Measurements from ENCODE around the gene EPS8. TPM values are rescaled to one million over a fixed set of nuclear protein-coding genes. Genes with fewer than 3 reads are reported as not detected.

Gene EPS8
- total RNA-seq, 1 experiment from 2014 or later: 32.0 TPM

GRCh38 chr12:15584366-15585041, 204.7 kb downstream of the EPS8 start:
- no TSS peak for BruUV-seq (replicated peaks)
- H3K36me3 ChIP-seq (ENCODE audit: control insufficient read depth, insufficient read depth, low read length): no peaks in the 10 kb centered on the region
- no peaks in the 10 kb centered on the region for H3K9me3 ChIP-seq (ENCODE audit: control insufficient read depth, insufficient read depth, low read depth, low read length)
- in situ Hi-C loops (cut with HindIII; ENCODE audit: low pct_unique_long_range_greater_than_20kb, low sequenced_read_pairs) (no loop called here), intact Hi-C loops (cut with micrococcal nuclease; ENCODE audit: unreplicated experiment) (no loop called here)
- no peak overlapping the region for H3K27ac ChIP-seq (ENCODE audit: low read length)
- H3K4me1 ChIP-seq (ENCODE audit: control insufficient read depth, insufficient read depth, low read length): no peaks in the 10 kb centered on the region
- ATAC-seq (no peak), DNase-seq (ENCODE audit: low read depth, low spot score) (no peak)
- POLR2A ChIA-PET: interaction anchor here (0.6 kb wide), 1 partner anchor 1028 kb away, joined by 3 read pairs; no protein-coding TSS in a partner anchor
- H3K4me3 ChIP-seq (ENCODE audit: low read depth in 2 of 2, low read length in 2 of 2): no peak overlapping the region
- TF ChIP-seq, protein P1, sequence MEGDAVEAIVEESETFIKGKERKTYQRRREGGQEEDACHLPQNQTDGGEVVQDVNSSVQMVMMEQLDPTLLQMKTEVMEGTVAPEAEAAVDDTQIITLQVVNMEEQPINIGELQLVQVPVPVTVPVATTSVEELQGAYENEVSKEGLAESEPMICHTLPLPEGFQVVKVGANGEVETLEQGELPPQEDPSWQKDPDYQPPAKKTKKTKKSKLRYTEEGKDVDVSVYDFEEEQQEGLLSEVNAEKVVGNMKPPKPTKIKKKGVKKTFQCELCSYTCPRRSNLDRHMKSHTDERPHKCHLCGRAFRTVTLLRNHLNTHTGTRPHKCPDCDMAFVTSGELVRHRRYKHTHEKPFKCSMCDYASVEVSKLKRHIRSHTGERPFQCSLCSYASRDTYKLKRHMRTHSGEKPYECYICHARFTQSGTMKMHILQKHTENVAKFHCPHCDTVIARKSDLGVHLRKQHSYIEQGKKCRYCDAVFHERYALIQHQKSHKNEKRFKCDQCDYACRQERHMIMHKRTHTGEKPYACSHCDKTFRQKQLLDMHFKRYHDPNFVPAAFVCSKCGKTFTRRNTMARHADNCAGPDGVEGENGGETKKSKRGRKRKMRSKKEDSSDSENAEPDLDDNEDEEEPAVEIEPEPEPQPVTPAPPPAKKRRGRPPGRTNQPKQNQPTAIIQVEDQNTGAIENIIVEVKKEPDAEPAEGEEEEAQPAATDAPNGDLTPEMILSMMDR (IDR thresholded peaks at IDR 0.05): peak; percentile 65; the same call in 1 of the 2 replicates
- no peak for TF ChIP-seq SIN3A (IDR thresholded peaks at IDR 0.05; ENCODE audit: borderline replicate concordance, insufficient read depth, low read depth, low read length)
- TF ChIP-seq, protein P2, sequence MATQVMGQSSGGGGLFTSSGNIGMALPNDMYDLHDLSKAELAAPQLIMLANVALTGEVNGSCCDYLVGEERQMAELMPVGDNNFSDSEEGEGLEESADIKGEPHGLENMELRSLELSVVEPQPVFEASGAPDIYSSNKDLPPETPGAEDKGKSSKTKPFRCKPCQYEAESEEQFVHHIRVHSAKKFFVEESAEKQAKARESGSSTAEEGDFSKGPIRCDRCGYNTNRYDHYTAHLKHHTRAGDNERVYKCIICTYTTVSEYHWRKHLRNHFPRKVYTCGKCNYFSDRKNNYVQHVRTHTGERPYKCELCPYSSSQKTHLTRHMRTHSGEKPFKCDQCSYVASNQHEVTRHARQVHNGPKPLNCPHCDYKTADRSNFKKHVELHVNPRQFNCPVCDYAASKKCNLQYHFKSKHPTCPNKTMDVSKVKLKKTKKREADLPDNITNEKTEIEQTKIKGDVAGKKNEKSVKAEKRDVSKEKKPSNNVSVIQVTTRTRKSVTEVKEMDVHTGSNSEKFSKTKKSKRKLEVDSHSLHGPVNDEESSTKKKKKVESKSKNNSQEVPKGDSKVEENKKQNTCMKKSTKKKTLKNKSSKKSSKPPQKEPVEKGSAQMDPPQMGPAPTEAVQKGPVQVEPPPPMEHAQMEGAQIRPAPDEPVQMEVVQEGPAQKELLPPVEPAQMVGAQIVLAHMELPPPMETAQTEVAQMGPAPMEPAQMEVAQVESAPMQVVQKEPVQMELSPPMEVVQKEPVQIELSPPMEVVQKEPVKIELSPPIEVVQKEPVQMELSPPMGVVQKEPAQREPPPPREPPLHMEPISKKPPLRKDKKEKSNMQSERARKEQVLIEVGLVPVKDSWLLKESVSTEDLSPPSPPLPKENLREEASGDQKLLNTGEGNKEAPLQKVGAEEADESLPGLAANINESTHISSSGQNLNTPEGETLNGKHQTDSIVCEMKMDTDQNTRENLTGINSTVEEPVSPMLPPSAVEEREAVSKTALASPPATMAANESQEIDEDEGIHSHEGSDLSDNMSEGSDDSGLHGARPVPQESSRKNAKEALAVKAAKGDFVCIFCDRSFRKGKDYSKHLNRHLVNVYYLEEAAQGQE (IDR thresholded peaks at IDR 0.05; ENCODE audit: insufficient read depth in 1 of 2, low read depth in 2 of 2, low read length in 1 of 2): no peak
- TF ChIP-seq TCF7L2 (IDR thresholded peaks at IDR 0.05; ENCODE audit: low read depth, low read length): no peak
- TF ChIP-seq POLR2AphosphoS5 (IDR thresholded peaks at IDR 0.05; ENCODE audit: low read depth, low read length): no peak
- CTCF ChIA-PET: interaction anchor here (0.5 to 1.0 kb wide), 6 partner anchors 9 to 310 kb away, joined by 3 to 4 read pairs (median 3); no protein-coding TSS in a partner anchor
- no peaks in the 10 kb centered on the region for H3K27me3 ChIP-seq (ENCODE audit: control insufficient read depth, insufficient read depth, low read length)

DNA sequence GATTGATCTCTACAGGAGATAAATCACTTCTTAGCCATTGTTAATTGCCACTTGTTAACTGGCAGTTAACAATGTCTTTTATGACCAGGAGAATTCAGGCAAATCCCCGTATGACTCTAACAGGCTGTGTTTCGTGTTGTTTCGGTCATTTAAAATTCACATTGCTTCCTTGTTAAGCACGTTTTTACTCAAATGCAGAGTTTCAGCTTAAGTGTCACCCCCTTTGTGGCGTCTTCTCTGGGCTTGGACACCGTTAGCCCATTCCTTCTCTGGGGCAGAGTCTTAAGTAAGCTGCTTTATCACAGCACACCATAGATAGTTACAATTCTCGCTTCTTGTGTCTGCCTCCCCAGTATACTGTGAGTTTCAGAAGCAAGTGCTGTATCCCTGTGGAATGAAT, 205.4 kb downstream of the EPS8 start:
- Histone ChIP-seq H3K4me1 (ENCODE audit: control insufficient read depth, insufficient read depth, low read length) (no peaks in the 10 kb centered on the region), H3K27me3 (ENCODE audit: control insufficient read depth, insufficient read depth, low read length) (no peaks in the 10 kb centered on the region), H3K4me3 (ENCODE audit: low read depth in 2 of 2, low read length in 2 of 2) (no peak overlapping the region), H3K27ac (ENCODE audit: low read length) (no peak overlapping the region), H3K9me3 (ENCODE audit: control insufficient read depth, insufficient read depth, low read depth, low read length) (no peaks in the 10 kb centered on the region), H3K36me3 (ENCODE audit: control insufficient read depth, insufficient read depth, low read length) (no peaks in the 10 kb centered on the region)
- BruUV-seq (replicated peaks): no TSS peak
- ATAC-seq (no peak), DNase-seq (ENCODE audit: low read depth, low spot score) (no peak)
- CTCF ChIA-PET: interaction anchor here (1.0 kb wide), 1 partner anchor 306 kb away, joined by 3 read pairs; no protein-coding TSS in a partner anchor
- POLR2A ChIA-PET: interaction anchor here (0.5 kb wide), 1 partner anchor 217 kb away, joined by 10 read pairs; no protein-coding TSS in a partner anchor
- intact Hi-C loops (cut with micrococcal nuclease; ENCODE audit: unreplicated experiment): no loop called here
- no peak for TF ChIP-seq SIN3A (IDR thresholded peaks at IDR 0.05; ENCODE audit: borderline replicate concordance, insufficient read depth, low read depth, low read length)
- in situ Hi-C loops (cut with HindIII; ENCODE audit: low pct_unique_long_range_greater_than_20kb, low sequenced_read_pairs): no loop called here

GRCh38 chr12:15581006-15581405, 208.2 kb downstream of the EPS8 start:
- no TSS peak for BruUV-seq (replicated peaks)
- no peak overlapping the region for H3K4me3 ChIP-seq (ENCODE audit: low read depth in 2 of 2, low read length in 2 of 2)
- DNase-seq (ENCODE audit: low read depth, low spot score): no peak
- no peak for ATAC-seq
- TF ChIP-seq, protein P2 (IDR thresholded peaks at IDR 0.05; ENCODE audit: insufficient read depth in 1 of 2, low read depth in 2 of 2, low read length in 1 of 2): no peak
- no peak for TF ChIP-seq TCF7L2 (IDR thresholded peaks at IDR 0.05; ENCODE audit: low read depth, low read length)
- no peak for TF ChIP-seq SIN3A (IDR thresholded peaks at IDR 0.05; ENCODE audit: borderline replicate concordance, insufficient read depth, low read depth, low read length)
- TF ChIP-seq, protein P1 (IDR thresholded peaks at IDR 0.05): no peak
- TF ChIP-seq POLR2AphosphoS5 (IDR thresholded peaks at IDR 0.05; ENCODE audit: low read depth, low read length): no peak
- no peaks in the 10 kb centered on the region for H3K27me3 ChIP-seq (ENCODE audit: control insufficient read depth, insufficient read depth, low read length)
- intact Hi-C loops (cut with micrococcal nuclease; ENCODE audit: unreplicated experiment) (no loop called here), in situ Hi-C loops (cut with HindIII; ENCODE audit: low pct_unique_long_range_greater_than_20kb, low sequenced_read_pairs) (no loop called here)
- H3K9me3 ChIP-seq (ENCODE audit: control insufficient read depth, insufficient read depth, low read depth, low read length): no peaks in the 10 kb centered on the region
- ChIA-PET POLR2A (interaction anchor here (0.7 kb wide), 1 partner anchor 40 kb away, joined by 10 read pairs; no protein-coding TSS in a partner anchor), CTCF (interaction anchor here (0.7 kb wide), 1 partner anchor 111 kb away, joined by 9 read pairs; no protein-coding TSS in a partner anchor)
- H3K27ac ChIP-seq (ENCODE audit: low read length): no peak overlapping the region
- no peaks in the 10 kb centered on the region for H3K4me1 ChIP-seq (ENCODE audit: control insufficient read depth, insufficient read depth, low read length)
- no peaks in the 10 kb centered on the region for H3K36me3 ChIP-seq (ENCODE audit: control insufficient read depth, insufficient read depth, low read length)
